ENCODE measurements around the gene SLC25A25.

The SLC25A25 gene

GRCh38 chr9:128077847-128078503 lies 9.9 kb downstream of the SLC25A25 start:
- DNase-seq, result no peak

DNA sequence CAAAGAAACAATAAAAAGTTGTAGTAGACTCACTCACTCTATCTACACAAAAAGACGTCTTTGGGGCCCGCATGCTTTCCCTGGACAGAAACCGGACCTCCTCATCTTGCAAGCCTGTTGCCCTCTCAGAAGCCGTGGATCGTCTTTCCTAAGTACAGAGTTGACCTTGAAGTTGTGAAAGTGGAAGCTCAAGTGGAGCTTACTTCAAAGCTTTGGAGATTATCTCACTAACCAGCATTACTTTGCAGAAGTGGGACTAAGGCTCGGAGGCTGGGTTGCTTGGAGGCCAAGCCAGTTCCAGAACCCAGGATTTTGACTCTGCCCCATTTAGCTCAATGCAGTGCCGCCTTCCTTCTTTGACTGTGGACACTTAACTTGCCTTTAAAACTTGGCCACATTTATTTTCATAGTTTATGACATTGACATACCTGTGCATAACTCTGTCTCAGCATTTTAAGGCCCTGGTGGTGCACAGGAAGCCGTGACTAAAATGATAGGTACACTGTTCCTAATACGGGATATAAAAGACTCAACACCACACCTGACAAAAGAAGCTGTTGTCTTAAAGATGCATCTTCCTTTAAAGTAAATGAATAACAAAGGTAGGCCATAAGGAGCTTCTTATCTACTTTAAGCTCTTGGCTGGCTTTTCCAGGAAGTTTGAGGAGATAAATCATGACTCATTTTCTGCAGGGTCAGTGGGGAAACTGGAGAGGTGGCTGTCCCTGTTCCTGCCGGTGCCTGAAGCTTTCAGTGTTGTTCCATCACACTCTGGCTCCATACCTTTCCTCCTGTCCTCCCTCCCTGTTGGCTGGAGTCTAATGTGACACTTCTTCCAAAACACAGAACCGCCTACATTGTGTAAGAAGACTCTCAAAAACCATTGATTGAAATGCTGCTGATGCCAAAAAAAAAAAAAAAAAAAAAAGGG lies 10.7 kb downstream of the SLC25A25 start:
- no peak for DNase-seq

- no peak for DNase-seq
Measured at GRCh38 chr9:128080206-128080605, 12.2 kb downstream of the SLC25A25 start.

GRCh38 chr9:128081056-128081455 lies 13.0 kb downstream of the SLC25A25 start:
- DNase-seq, result peak; percentile 91

DNA sequence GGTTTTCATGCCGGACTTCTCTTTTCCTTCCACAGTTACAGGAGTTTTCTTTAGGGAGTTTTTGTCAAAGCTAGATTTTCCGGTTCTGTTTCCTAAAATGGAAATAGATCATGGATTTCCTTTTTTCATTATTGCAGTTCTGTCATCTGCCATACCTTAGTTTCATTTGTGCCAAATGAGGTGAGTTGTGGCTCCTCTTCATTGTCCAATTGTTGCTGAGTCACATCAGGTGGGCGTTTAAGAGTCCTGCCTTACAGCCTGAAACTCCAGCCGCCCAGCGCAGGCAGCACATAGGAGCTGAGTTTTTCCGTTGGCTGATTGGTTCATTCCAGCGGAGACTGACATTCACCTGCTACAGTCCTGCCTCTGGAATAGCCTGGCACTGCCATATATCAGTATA lies 14.1 kb downstream of the SLC25A25 start:
- DNase-seq, result no peak

DNA sequence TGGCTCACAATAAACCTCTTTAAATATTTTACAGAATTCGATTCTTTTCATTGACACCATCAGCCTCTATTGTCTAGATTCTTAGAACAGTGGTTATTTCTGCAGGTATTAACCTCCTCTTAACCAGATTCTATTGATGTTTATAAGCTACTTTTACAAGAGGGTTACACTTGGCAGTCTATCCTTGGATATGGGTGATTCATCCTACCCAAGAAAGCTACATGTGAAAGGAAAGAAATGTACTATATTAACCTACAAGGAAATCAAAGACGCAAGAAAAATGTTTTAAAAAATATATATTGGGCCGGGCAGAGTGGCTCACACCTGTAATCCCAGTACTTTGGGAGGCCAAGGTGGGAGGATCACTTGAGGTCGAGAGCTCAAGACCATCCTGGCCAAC lies 16.7 kb downstream of the SLC25A25 start:
- DNase-seq, result no peak

- DNase-seq, result no peak
Measured at GRCh38 chr9:128085943-128086342, 17.9 kb downstream of the SLC25A25 start.

GRCh38 chr9:128087262-128087661 lies 19.2 kb downstream of the SLC25A25 start:
- no peak for DNase-seq

GRCh38 chr9:128088253-128088945 lies 20.4 kb downstream of the SLC25A25 start:
- DNase-seq, result no peak

DNA sequence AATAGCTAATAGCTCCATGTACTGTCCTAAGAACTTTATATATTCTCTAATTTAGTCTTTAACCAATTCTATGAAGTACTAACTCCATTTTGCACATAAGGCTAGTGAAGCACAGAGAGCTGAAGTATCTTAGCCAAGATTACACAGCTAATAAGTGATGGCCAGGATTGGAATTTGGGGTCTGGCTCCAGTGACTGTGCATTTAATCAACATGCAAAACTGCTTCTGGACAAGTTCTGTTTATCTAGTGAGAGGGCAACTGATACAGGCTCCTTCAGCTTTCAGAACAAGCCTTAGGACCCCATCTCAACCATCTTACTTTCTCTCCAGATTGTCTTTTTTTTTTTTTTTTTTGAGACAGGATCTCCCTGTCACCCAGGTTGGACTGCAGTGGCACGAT lies 21.3 kb downstream of the SLC25A25 start:
- DNase-seq, result no peak

- no peak for DNase-seq
Measured at GRCh38 chr9:128091144-128091543, 23.1 kb downstream of the SLC25A25 start.

GRCh38 chr9:128091571-128091970 lies 23.5 kb downstream of the SLC25A25 start:
- no peak for DNase-seq

DNA sequence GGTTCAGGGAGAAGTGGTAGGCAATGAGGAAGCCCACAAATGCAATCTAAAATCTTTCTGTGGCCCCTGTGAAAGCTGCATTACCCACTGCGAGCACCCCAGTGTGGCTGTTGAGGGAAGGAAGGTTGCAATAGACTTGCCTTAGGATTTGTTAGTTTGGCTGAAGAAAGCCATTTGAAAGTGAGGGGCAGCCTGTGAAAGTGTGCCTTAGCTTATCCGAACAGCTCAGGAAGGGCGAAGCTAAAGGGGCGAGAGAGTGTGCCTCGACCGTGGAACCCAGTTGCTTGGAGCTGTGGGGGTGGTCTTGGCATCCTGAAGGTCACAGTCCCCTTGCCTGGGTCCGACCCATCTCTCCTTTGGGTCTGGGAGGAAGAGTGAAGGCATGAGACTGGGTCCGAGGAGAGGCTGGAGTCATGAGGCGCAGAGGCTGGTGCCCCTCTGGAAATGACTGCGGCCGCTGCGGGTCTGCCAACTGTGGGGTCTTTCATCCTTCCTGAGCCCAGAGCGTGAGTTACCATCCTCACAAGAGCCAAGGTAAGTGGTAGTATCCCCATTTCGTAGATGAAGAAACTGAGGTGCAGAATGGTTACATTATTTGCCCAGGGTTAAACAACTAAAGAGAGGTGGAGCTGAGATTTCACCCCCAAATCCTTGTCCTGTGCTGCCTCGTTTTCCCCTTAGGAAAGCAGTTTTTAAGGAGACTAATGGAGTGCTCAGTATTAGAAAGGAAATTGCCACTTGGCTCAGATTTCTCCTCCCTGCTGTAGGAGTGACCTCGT lies 24.4 kb downstream of the SLC25A25 start:
- no peak for DNase-seq

GRCh38 chr9:128093011-128093410 lies 25.0 kb downstream of the SLC25A25 start:
- no peak for DNase-seq

GRCh38 chr9:128094166-128094949 lies 26.3 kb downstream of the SLC25A25 start:
- DNase-seq, result peak; percentile 96

DNA sequence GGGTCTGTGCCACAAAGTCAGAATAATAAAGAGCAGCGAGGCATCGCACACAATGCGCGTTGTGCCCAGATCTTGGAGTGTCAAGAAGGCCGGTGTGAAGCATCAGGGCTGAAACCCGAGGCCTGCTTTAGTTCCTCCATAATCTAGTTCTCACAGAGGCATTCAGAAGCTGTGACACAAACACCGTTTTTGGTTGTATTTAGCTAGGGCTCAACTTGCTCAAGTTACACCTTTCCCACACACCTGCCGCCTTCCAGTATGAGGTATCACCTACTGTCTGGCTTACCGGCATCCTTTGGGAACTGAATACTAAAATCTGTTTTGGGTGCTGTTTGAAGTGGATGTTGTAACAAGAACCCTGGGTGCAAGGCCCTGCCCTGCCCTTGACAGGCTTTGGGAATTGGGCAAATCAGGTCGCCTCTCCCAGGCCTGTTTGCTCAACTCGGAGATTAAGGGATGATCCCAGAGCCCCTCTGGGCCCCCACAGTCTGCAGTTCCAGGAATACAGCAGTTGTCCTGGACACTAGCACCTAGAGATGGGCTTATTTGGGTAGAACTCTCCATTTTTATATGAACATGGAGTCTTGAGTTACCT lies 27.0 kb downstream of the SLC25A25 start:
- DNase-seq, result no peak

- DNase-seq, result no peak
Measured at GRCh38 chr9:128096616-128097536, 28.8 kb downstream of the SLC25A25 start.

GRCh38 chr9:128097543-128098296 lies 29.7 kb downstream of the SLC25A25 start:
- DNase-seq, result no peak
